COR-L47 (cell line): Measurements from ENCODE around the gene MSANTD4.
"Not testable (repeated sequence)": the region's sequence is repeated elsewhere in the genome, so short reads cannot be mapped to it uniquely, and the experiment has no call there.

Experiments used
- DNase-seq: peaks from one replicate; lab custom pipeline; 2025; lab: John Stamatoyannopoulos, UW

MSANTD4 gene

DNA sequence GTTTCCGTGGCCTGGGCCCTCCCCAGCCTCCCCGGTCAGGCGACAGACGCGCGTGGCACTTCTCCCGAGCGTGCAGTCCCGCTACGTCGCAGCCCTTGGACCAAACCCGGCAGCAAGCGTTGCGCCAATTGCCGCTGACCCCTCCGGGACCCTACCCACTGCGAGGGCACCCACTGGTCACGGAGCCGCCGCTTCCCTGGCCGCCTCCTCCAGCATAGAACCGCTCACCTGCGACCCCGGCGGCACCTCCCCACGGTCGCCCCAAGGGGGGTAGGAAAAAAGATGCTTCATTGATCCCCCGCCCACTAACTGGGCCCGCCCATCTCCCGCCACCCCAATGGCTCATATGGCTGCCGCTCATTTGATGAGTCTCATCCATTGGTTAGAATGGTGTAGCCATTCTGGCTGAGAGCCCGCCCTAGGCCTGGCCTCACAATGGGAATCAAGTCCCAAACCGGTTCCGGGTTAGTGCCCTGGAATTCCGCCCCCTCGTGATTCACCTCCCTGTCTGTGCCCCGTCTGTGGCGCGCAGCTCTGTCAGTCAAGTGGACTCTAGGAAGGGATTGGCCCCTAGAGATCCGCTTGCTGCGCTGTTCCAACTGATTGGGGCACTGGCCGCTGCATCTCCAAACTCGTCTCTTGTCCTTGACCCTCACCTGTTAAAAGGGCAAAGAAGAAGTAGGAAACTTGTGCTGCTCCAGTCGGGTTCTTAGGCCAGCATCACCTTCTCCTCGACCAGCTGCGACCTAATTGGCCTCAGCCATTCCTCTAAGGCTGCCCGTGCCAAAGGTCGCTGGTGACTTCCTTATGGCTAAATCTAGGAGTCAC lies at the start of gene MSANTD4:
Gene MSANTD4 (minus strand): TSS at position 274 of the 828 bp plus-strand sequence. CDS start 11,323 bp downstream, outside the sequence.
- peak; percentile 99 for DNase-seq

DNA sequence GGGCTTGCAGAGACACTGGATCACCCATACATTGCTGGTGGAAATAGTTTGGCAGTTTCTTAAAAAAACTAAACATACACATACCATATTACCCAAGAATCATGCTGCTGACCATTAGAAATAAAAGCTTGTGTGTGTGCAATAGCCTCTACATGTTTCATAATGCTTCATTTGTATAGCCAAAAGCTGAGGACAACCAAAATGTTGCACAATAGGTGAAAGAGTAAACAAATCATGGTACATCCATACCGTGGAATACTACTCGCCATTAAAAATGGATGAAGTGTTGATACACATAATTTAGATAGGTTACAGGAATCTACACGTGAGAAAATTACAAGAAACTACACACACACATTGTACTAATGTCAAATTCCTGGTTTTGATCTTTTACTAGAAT lies 48.6 kb upstream of the MSANTD4 start:
- DNase-seq = no peak

DNA sequence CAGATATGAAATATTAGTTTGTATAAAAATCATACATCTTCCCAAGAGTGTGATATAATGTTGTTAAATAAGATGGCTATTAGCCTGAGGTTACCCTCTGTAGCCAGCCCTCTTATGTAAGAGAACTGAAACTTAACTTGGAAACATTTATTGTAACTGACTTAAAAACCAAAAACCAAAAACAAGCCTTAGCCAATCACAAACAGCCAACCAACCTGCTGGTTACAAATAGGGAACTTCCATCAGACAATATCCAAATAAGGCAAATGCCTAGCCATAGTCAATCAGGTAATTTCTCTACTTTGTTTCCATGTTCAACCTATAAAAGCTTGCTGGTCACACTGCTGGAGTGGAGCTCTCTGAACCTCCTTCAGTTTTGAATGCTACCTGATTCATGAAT lies 41.0 kb upstream of the MSANTD4 start:
- DNase-seq = no peak

DNA sequence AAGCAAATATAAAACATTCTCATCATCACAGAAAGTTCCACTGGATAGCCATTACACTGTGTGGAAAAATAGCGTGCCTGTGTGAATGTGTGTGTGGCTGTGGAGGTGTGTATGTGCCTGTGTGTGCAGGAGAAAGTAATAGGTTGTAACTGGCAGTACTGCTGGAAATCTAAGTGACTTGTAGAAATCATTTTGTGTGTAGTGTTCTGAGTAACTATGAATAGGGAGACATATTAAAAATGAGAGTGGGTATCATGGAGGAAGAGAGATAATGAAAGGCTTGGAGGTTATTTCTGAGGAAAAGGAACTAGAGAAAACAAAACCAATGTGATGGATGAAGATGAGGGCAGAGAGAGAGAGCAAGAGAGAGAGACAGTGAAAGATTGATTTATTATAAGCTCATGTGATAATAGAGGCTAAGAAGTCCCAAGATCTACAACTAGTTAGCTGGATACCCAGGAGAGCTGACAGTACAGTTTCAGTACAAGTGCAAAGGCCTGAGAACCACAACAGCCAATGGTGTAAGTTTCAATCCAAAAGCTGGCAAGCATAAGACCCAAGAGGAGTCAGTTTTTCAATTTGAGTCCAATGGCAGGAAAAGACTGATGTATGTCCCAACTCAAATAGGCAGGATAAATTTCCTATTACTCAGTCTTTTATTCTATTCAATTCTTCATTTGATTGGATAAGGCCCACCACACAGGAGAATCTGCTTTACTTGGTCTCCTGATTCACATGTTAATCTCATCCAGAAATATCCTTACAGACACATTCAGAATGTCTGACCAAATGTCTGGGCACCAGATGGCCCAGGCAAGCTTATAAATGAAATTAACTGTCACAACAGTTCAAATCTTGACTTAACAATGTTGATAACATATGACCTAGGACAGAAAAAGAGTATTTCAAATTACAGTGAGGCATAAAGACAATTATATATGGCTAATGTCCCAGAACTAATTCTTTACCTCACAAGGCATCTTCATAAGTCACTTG lies 40.2 kb upstream of the MSANTD4 start:
- no peak for DNase-seq

DNA sequence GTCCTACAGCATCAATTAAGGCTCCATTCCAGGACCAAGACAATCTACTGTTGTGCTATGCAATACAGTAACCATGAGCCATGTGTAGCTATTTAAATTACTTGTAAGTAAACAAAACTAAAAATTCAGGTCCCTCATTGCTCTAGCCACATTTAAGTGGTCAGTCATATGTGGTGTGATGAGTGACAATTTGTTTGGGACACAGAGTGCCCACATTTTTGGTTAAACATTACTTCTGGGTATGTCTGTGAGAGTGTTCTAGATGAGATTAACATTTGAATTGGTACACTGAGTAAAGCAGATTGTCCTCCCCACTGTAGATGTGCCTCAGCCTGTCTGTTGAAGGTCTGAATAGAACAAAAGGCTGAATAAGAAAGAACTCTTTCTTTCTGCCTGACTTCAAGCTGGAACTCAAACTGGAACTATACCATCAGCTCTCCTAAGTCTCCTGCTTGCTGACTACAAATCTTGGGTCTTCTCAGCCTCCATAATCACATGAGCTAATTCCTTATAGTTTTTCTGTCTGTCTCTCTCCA lies 39.3 kb upstream of the MSANTD4 start:
- DNase-seq = no peak

DNA sequence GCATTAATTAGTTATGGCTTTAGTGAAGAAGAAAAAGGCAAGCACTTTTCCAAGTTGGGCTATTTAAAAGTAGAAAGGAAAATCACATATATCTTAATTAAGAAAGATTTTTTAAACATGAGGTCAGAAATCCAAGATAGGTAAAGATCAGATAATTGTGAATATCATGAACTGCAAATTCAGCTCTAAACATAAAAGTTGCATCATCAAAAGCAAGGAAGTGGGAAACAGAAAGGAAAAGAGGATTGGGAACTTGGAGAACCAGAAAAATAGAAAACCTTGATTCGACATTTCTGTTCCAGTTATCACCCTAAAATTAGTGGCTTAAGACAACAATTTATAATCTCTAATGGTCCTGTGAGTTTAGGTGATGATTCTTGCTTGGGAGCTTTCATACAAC lies 37.6 kb upstream of the MSANTD4 start:
- DNase-seq = no peak

DNA sequence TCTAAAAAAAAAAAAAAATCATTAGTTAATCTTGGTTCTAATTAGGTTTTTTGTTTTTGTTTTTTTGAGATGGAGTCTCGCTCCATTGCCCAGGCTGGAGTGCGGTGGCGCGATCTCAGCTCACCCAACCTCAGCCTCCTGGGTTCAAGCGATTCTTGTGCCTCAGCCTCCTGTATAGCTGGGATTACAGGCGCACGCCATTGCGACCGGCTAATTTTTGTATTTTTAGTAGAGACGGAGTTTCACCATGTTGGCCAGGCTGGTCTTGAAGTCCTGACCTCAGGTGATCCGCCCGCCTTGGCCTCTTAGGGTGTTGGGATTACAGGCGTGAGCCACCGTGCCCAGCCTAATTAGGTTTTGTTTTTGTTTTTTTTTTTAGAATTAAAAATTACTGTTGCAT lies 36.3 kb upstream of the MSANTD4 start:
- DNase-seq = not testable (repeated sequence)

DNA sequence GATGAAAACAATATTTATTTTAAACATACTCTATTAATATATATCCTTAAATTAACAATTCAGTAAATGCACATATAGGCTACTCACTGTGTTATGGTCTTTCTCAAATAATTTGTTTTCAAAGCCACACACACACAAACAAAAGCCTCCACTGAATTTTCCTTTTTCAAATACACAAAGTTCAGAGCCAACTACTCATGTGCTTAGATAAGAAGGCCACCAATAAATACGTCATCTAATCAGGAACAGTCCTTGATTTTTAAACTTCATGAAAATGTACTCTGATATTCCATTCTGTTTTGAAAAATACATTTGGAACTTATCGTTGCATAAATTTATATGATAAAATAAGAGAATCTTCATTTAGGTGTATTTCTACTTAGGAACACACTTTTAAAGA lies 29.1 kb upstream of the MSANTD4 start:
- DNase-seq = no peak

DNA sequence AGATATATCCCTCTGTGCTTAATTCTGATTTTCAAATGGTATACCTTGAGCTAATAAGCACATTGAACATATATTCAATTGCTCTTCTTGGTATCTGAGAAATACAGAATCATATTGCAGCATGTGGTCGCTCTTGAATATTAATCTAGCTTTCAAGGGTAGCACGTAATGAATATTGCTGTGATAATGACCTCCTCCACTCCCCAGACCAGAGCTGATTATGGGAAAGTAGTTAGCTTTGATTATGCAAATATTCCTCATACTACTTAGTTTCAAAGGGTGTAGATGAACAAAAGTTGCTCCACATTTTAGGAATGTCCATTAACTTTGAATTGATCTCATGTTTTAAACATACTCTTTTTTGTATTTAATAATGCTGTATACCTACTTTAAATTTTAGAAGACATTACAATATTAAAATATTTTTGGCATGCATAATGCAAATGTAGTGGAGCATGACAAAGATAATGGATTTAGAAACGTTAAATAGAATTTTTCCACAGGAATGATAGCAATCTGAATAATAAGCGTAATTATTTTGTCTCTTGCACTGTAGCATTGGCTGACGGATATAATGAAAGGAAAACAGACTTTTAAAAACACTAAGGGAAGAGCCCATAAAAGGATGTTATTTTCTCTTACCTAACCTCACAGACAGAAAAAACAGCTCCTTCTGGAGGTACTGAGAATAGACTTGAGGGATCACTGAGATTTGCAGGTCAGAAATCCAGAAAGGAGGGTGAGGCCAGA lies 27.9 kb upstream of the MSANTD4 start:
- DNase-seq = no peak

DNA sequence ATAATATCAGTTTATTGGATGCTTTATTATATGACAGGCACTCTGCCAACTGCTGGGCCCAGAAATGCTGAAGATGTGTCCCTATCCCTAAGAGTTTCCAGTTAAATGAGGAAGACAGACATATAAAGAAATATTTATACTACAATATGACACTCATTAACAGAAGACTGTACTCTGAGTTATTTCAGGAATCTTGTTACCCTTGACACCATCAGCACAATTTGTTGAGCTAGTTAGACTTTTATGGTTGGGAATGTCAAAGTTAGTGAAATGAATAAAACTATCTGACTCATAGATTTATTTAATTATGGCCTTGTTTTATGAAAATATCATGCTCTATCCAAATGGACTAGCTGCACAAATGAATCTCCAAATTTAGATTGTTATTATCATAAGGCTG lies 25.6 kb upstream of the MSANTD4 start:
- DNase-seq = no peak

DNA sequence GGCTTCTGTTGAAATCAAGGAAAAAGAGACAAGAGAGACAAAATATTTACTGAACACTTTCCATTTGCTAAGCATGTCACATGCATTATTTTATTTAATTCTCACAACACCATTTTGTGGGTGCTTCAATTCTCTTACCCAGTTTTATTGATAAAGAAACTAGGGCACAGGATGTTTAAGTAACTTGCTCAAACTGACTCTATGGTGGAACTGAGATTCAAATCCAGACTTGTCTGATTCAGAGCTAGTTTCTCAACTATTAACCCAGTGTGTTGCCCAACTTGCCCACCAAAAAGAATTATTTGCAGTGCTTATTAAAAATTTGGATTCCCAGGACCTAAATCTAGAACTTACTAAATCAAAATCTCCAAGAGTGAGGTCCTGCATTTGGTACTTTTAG lies 21.5 kb upstream of the MSANTD4 start:
- no peak for DNase-seq

DNA sequence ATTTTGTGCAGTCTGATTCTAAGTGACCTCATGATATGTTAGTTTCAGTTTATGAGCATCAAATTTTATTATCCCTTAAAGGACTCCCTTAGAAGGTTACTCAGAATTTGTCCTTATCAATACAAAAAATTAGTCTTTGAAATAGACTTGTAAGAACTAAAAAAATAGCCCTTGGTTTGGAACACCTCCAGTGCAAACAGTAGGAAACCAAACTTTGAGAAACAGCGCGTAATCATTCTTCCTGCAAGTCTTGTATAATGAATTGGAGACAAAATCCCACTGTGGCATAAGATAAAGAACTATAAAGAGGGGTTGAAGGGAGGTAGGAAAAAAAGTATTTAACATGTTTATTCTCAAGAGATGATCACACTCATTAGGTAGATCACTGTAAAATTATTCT lies 10.8 kb upstream of the MSANTD4 start:
- DNase-seq = no peak

DNA sequence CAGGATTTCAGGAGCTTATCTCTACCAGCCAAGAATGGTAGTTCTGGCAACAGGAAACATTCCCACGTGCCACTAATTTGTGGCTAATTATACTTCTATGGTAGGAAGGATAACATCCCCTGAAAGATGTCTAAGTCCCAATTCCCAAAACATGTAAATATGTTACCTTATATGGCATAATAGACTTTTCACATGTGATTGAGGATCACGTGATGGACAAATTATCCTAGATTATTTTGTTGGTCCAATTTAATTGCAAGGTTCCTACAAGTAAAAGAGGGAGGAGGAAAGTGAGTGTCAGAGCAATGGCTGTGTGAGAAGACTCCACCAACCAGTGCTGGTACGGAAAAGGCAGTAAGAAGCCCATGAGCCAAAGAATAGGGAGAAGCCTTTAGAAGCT lies 9.9 kb upstream of the MSANTD4 start:
- no peak for DNase-seq

DNA sequence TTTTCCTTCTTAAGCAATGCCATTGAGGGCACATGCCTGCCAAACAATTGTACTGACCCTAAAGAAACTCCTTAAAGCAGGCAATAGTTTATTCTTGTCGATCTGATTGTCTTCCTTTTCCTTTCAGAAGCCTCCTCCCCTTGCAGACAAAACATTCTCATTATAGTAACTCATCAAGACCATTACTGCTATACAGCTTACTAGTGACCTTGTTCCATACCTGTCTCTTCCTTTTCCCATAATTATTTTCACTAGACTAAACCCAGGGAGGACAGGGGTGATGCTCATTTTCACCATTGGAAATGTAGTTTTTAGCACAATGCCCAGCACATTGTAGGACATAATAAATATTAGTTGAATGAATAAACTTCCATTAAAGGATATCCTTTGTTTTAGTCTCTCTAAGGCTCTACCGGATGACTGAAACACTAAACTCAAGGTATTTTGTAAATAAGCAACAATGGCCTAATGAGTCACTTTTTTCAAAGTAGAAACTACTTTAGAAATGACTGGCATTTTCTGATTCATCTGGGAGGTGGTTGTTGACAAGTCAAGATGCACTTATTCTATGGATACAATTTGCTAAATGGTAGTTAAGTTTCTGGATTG lies 9.3 kb upstream of the MSANTD4 start:
- no peak for DNase-seq

DNA sequence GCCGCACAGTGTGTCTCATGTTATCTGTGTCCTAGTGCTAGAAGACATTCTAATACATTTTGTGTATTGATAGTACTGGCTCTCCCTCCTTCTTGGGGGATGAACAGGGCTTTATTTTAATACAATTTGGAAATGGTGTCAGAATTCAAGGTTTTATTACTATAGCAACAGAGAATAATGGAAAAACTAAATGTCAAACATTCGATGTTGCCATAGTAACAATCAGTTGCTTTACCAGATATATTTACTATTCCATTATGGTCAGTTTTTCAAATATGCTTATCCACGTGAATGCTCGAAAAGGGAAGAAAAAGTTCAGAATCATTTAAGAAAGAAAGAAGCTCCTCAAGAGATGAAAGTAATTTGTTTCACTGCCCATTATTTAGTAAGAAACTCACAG lies 8.6 kb upstream of the MSANTD4 start:
- DNase-seq = no peak

DNA sequence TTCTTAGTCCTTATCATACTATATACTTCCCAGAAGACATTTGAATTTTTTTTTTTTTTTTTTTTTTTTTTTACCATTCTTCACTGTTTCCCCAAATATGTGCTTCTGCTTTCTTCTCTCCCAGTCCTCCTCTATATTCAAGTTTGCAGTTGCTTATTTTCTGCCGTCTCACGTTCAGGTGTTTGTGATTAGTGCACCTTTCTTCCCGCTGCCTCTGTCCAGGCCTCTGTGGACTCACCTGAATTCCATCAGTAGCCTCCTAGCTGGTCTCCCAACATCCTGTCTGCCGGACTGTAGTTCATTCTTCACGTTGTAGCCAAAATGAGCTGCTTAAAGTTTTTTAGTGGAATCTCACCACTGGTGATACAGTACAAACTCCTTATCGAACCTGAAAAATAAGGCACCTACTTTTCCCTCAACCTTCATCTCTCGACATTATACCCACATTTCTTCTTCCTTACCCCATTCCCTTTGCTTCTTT lies 795 bp upstream of the MSANTD4 start:
- no peak for DNase-seq

DNA sequence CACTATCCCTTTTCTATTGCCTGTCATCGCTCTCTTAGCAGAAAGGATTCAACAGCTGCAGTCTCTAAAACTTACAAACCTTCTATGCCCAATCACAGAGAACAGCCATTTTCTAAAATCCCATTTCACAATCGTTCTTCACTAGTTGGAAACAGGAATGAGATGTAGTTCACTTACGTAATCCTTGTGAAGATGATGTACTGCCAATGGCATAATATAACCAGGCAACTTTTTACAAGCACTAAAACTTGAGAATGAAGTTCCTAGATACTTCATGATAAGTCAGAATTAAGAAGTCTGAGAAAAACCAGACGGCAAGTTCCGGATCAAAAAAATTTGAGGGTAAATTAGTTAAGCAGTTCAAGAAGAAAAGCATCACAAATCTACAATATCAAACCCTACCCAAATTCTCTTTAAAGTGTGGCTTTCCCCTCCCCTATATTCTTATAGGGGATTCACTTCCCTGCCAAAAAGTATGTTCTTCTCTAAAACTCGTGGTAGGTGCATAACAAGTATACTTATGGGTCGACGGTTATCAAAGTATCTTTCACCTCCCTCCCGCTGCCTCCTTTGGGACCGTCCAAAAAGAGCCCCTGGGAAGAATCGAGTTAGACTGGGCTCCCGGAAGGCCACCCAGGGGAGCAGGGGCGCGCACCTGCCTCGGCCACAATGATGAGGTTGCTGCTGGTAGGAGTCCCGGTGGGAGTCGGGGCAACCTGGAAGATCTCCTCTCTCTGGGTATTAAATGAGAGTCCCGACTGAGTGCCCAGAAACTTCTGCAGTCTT lies 666 bp downstream of the MSANTD4 start:
- DNase-seq = no peak

DNA sequence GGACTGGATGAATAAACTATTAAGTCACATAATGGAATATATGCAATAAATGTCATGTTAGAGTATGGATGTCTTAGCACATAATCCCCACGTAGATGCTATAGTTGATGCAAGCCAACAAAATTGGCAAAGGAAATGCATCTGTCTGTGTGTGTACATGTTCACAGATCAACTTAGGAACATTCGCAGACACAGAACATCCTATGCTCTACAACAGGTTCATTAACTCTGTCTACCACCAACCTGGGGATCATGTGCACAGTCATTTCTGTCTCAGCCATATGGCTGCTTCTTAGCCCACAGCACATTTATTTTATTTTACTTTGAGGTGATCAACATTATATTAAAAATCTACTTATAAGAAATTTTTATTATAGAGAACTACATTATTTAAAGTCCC lies 4.9 kb downstream of the MSANTD4 start:
- DNase-seq = no peak

DNA sequence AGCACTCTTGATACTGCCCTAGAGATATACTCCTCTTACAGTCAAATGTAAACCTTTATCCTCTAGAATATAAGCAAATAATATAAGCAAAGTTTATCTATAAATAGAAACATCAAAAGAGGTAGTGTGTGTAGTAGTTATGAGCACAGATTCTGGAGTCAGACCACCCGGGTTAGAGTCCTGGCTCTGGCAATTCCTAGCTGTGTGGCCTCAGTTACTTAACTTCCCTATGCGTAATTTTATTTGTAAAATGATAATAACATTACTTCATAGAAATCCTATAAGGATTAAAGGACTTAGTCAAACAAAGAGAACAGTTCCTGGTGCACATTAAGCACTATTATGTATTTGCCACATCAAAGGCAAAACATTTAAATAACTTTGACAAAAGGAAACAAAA lies 7.0 kb downstream of the MSANTD4 start:
- no peak for DNase-seq

DNA sequence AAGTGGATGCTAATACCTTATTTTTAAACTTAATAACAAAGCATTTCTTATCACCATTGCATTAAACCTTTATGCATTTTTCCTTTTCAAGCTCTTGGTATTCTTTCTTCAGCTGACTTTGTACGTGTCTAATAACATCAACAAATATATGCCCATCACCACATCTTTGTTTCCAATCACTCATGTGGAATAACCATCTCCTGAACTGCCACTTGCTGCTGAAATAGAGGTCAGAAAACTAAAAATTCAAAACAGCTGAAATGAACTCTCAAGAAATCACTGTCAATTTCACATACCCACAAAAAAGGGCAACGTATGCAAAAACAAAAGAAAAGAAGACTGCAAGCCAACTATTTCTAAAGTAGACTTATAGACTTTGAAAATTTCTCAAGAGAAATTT lies 7.4 kb downstream of the MSANTD4 start:
- DNase-seq = peak; percentile 39

DNA sequence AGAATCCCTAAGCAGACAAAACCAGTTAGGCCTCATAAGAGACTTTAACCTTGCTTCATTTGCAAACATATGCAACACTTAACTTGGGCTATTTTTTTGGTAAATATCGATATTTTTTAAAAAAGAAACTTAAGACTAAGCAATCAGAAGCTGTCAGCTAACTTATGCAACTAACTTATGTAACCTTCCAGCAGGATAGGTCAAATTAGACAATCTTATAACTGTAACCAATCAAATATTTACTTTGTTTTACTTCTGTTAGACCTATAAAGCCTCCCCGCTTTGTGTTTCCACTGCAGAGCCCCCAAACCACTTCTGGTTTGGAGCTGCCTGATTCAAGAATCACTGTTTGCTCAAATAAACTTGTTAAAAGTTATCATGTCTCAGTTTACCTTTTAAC lies 8.0 kb downstream of the MSANTD4 start:
- DNase-seq = no peak
